Glomerular visceral epithelial cell (primary cell): ENCODE results near the gene CITED1.
"Not testable (repeated sequence)": the region's sequence is repeated elsewhere in the genome, so short reads cannot be mapped to it uniquely, and the experiment has no call there.

Experiments
- DNase-seq: peaks from one replicate; pipeline ENCODE4 v3.0.0-alpha.2; 2016; ENCODE audit errors: extremely low spot score

The CITED1 gene

GRCh38 chrX:72305286-72306084 is at the start of gene CITED1:
Gene CITED1 (minus strand): TSS chrX:72305914. CDS start chrX:72302869, 3,045 bp downstream.
- DNase-seq: no peak

DNA sequence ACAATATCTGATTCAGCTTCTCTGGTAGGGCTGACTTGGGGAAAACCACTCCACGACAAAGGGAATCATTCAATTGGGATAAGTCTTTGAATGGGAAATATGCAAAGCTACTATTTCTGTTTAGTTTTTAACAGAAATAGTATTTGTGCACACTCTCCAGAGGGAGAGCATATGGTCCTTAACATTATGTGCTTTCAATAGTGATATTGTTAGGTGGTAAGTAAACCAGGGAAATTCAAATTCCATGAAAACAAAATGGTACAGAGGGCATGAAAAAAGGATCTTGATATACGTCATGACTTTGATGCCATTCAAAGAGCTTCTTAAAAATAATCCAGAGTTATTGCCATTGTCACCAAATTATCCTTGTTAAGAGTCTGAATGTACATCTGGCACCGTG is 47.1 kb upstream of the CITED1 start:
- DNase-seq: no peak

- DNase-seq: no peak
Measured at GRCh38 chrX:72351606-72352334, 46.1 kb upstream of the CITED1 start.

DNA sequence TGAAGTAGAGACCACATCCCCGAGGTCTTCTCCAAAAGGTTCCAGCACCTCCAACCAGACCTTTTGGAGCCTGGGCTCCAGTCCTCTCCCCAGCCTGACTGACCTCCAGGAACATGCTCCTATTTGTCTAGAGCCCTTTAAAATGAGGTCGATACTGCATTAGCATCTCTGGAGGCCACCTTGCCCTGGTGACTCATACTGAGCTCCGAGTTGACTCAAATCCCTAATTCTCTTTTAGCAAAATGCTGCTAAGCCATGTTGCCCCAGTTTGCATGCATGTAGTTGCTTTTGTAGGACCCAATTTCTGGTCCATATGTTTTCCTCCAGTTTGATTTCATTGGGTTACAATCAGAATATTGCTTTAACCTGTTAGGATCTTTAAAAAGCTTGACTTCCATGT is 43.5 kb upstream of the CITED1 start:
- no peak for DNase-seq

GRCh38 chrX:72348247-72348979 is 42.7 kb upstream of the CITED1 start:
- no peak for DNase-seq

DNA sequence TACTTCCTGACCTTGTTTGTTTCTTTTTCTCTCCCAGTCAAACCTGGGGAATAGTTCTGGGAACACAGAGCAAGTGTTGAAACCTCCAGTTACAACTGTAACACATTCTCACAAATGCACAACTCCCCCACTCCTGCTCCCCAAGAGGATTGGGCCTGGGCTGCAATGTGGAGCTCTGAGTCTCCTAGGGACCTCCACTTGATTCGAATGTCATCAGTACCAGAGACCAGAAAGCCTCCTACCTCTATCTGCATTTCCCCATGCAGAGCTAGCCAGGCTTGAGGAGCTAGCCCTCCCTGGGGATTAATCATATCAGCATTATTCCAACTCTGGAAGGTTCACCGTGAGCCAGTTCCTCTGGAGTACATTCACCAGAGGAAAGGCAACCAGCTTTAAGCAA is 41.7 kb upstream of the CITED1 start:
- no peak for DNase-seq

DNA sequence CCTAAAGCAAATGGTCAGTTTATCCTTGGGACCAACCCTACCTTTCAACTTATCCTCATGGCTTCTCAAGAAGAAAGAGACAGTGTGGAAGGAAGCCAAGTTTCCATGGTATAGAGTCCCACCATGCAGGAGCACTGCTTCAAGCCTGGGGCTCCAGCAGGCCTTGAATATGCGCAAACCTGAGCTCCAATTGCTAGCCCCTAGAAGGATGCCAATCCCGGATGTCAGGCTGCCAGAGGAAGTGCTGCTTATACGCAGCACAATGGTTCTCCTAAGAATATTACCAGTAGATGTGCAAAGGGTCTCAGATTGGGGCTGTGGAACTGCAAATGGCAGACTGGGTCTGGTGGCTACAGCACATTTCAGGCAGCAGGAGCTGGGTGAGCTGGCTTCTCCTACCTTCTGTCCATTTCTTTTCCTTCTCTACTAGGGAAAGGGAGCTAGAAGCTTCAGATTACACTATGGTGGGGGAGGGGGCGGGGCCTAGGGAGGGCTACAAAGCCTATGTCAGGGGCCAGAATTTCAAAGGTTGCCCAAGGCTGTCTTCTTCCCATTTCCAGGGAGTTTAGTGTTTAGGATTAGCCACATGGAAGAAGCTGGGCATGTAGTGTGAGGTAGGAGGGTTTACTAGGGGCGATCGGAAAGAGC is 40.7 kb upstream of the CITED1 start:
- no peak for DNase-seq

- no peak for DNase-seq
Measured at GRCh38 chrX:72340626-72341025, 34.9 kb upstream of the CITED1 start.

GRCh38 chrX:72340041-72340440 is 34.3 kb upstream of the CITED1 start:
- DNase-seq: no peak

DNA sequence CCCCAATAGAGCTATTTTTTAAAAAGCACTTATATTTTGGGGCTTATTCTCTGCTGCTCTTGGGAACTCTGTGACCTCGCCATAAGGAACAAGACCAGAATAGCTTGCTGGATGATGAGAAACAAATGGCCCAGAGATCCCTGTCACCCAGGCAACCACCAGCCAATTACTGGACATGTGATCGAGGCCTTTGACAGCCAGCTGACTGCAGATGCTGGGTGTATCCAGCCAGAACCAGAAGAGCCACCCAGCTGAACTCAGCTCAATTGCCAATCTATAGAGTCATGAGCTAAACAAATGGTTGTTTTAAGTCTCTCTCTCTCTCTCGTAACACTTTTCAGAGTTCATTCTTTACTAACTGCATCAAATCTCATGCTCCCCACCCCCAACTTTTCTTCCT is 24.4 kb upstream of the CITED1 start:
- no peak for DNase-seq

GRCh38 chrX:72326605-72327300 is 21.0 kb upstream of the CITED1 start:
- DNase-seq: no peak

DNA sequence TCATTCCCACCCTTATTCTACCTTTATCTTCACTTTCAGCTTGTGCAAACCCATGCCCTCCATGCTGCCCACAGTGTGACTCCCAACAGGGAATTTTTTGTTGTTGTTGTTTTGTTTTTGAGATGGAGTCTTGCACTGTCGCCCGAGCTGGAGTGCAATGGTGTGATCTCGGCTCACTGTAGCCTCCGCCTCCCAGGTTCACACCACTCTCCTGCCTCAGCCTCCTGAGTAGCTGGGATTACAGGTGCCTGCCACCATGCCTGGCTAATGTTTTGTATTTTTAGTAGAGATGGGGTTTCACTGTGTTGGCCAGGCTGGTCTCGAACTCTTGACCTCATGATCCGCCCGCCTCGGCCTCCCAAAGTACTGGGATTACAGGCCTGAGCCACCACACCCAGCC is 13.9 kb upstream of the CITED1 start:
- DNase-seq: not testable (repeated sequence)

- no peak for DNase-seq
Measured at GRCh38 chrX:72317139-72317538, 11.4 kb upstream of the CITED1 start.

- DNase-seq: no peak
Measured at GRCh38 chrX:72316408-72317110, 10.8 kb upstream of the CITED1 start.

GRCh38 chrX:72314881-72315280 is 9.2 kb upstream of the CITED1 start:
- no peak for DNase-seq

- DNase-seq: no peak
Measured at GRCh38 chrX:72313707-72314641, 8.3 kb upstream of the CITED1 start.

DNA sequence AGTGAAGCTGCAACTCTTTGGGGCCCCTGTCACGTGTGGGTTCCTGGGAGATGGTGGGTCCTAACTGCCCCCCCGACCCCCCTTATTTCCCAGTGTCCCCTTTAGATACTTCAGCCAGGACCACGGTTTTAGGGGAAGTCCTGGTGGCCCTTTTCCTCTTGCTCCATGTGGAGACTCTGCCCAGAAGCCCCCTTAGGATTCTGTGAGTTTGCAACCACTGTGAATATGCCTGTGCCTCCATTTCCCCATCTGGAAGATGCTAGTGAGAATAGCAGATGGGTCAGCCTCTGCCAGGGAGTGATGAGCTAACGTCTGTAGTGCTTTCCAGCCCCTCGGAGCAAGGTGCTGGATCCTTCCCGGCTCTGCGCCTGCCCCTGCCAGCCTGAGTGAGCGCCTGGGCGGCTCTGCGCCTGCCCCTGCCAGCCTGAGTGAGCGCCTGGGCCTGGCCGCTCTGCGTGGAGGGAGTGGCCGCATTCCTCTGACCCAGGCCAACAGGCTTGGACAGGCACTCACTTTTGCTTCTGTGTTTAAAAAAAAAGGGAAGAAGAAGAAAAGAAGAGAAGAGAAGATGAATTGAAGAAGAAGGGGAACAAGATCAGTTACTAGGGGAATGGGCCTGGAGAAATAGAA is 6.7 kb upstream of the CITED1 start:
- no peak for DNase-seq

- DNase-seq: no peak
Measured at GRCh38 chrX:72309297-72310071, 3.8 kb upstream of the CITED1 start.
